Vagina (tissue), 2 donors: ENCODE results near the gene CLEC4G.

Experiments
- POLR2AphosphoS5 ChIP-seq, 2 donors: sonication (generic); formaldehyde crosslinking; IDR thresholded peaks; one replicate each; pipeline ENCODE4 v1.9.0; 2017; ENCODE audit warnings: antibody characterized with exemption in 2 of 2, mild to moderate bottlenecking in 2 of 2, low read depth in 1 of 2; ENCODE audit not compliant: insufficient read depth in 1 of 2
- TF ChIP-seq, protein P1 (sequence below), 3 experiments: fragments of 450-650 bp in 2 of 3; fragments of 200-600 bp in 1 of 3; sonication (generic) in 1 of 3; IDR thresholded peaks; one replicate each; pipeline ENCODE4 v1.5.1; 2017 to 2019; ENCODE audit warnings: antibody characterized with exemption in 3 of 3, mild to moderate bottlenecking in 2 of 3, moderate library complexity in 2 of 3

DNA sequence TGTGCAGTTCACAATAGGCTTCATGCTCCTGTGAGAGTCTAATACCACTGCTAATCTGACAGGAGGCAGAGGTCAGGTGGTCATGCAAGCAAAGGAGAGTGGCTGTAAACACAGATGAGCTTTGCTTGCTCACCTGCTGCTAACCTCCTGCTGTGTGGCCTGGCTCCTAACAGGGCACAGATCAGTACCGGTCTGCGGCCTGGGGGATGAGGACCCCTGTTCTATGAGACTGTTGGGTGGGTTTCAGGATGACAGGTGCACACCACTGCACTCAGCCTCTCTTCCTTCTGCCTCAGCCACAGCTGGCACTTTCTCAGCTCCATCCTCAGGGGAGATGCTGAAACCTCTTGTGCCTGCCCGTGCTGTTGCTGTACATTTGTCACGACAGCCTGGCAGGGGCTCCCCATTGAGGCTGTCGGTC, 9.7 kb downstream of the CLEC4G start:
- TF ChIP-seq, protein P1, sequence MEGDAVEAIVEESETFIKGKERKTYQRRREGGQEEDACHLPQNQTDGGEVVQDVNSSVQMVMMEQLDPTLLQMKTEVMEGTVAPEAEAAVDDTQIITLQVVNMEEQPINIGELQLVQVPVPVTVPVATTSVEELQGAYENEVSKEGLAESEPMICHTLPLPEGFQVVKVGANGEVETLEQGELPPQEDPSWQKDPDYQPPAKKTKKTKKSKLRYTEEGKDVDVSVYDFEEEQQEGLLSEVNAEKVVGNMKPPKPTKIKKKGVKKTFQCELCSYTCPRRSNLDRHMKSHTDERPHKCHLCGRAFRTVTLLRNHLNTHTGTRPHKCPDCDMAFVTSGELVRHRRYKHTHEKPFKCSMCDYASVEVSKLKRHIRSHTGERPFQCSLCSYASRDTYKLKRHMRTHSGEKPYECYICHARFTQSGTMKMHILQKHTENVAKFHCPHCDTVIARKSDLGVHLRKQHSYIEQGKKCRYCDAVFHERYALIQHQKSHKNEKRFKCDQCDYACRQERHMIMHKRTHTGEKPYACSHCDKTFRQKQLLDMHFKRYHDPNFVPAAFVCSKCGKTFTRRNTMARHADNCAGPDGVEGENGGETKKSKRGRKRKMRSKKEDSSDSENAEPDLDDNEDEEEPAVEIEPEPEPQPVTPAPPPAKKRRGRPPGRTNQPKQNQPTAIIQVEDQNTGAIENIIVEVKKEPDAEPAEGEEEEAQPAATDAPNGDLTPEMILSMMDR (IDR thresholded peaks at IDR 0.05) = no peak
- TF ChIP-seq POLR2AphosphoS5 (IDR thresholded peaks at IDR 0.05; ENCODE audit: insufficient read depth in 1 of 2, low read depth in 1 of 2) = no peak
